Measurements from ENCODE around the gene IRF1.

Gene IRF1

GRCh38 chr5:132505641-132506040, 15.1 kb upstream of the IRF1 start:
- DNase-seq (ENCODE audit: low read depth), result no peak
- H3K4me3 ChIP-seq (ENCODE audit: low read depth, low read length), result no peak overlapping the region
- no peak for TF ChIP-seq CTCF (IDR thresholded peaks at IDR 0.05; ENCODE audit: control insufficient read depth, extremely low read depth, insufficient read depth)

- no peak overlapping the region for H3K4me3 ChIP-seq (ENCODE audit: low read depth, low read length)
- DNase-seq (ENCODE audit: low read depth), result peak; percentile 86
- no peak for TF ChIP-seq CTCF (IDR thresholded peaks at IDR 0.05; ENCODE audit: control insufficient read depth, extremely low read depth, insufficient read depth)
Measured at GRCh38 chr5:132504746-132505145, 14.2 kb upstream of the IRF1 start.

- no peak for DNase-seq (ENCODE audit: low read depth)
- no peak for TF ChIP-seq CTCF (IDR thresholded peaks at IDR 0.05; ENCODE audit: control insufficient read depth, extremely low read depth, insufficient read depth)
- H3K4me3 ChIP-seq (ENCODE audit: low read depth, low read length), result no peak overlapping the region
Measured at GRCh38 chr5:132503244-132503643, 12.7 kb upstream of the IRF1 start.

GRCh38 chr5:132501961-132502931, 11.7 kb upstream of the IRF1 start:
- DNase-seq (ENCODE audit: low read depth), result no peak
- no peak for TF ChIP-seq CTCF (IDR thresholded peaks at IDR 0.05; ENCODE audit: control insufficient read depth, extremely low read depth, insufficient read depth)
- H3K4me3 ChIP-seq (ENCODE audit: low read depth, low read length), result no peak overlapping the region

GRCh38 chr5:132501629-132501956, 11.0 kb upstream of the IRF1 start:
- no peak overlapping the region for H3K4me3 ChIP-seq (ENCODE audit: low read depth, low read length)
- TF ChIP-seq CTCF (IDR thresholded peaks at IDR 0.05; ENCODE audit: control insufficient read depth, extremely low read depth, insufficient read depth), result no peak
- no peak for DNase-seq (ENCODE audit: low read depth)

GRCh38 chr5:132500931-132501628, 10.5 kb upstream of the IRF1 start:
- H3K4me3 ChIP-seq (ENCODE audit: low read depth, low read length), result no peak overlapping the region
- peak; percentile 83 for TF ChIP-seq CTCF (IDR thresholded peaks at IDR 0.05; ENCODE audit: control insufficient read depth, extremely low read depth, insufficient read depth)
- DNase-seq (ENCODE audit: low read depth), result no peak

Data from LNCaP clone FGC (cell line).